ENCODE data around the gene NCR2. TPM values are rescaled to one million over a fixed set of nuclear protein-coding genes. Genes with fewer than 3 reads are reported as not detected.
A peak's percentile ranks its signal among the peaks of the same experiment; 100 is the strongest.

NCR2 gene
- total RNA-seq, 2 donors from 2014 or later: 1.0 TPM; not detected in 1

DNA sequence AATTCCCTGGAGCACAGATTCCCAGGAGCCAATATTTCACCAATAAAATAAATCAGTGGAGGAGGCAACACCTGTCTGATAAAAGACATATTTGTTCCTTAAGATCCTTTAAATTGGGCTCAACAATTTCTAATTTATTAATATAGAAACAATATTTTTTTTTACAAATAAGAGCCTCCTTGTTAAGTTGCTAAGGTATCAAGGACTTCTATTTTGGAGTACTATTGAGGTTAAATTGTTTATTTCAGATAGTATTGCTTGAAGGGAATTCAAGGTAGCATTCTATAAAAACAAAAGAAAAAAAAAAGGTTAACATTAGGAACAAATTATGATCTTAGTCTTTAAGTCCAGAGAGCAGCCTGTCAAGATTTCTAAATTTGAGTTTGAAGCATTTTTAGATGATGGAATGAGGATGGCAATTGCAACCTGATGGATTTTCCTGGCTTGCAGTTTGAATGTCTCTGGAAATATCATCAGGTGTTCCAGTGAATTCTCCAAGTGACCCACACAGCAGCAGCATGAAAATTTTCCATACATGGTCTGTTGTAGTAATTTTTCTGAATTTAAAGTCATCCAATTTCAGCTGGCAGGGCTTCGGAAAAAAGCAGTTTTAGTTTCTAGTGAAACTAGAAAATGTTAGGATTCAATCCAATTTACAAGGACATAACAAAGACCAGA lies 19.3 kb upstream of the NCR2 start:
- no peak for ATAC-seq
- Mint-ChIP-seq H3K4me1 (ENCODE audit: low read depth in 2 of 2) (peaks cover 8 to 13% of the 10 kb centered on the region in 2 donors), H3K9me3 (no peaks in the 10 kb centered on the region), H3K36me3 (no peaks in the 10 kb centered on the region), H3K27me3 (peaks cover 24 to 46% of the 10 kb centered on the region in 2 donors), H3K4me3 (no peak overlapping the region), H3K27ac (no peak overlapping the region)
- DNase-seq (ENCODE audit: low spot score): no peak

GRCh38 chr6:41318261-41318653 lies 17.2 kb upstream of the NCR2 start:
- peak overlapping the region; percentile 47 for H3K4me3 Mint-ChIP-seq

GRCh38 chr6:41318654-41319565 lies 16.5 kb upstream of the NCR2 start:
- H3K27me3 Mint-ChIP-seq: peaks cover 13 to 20% of the 10 kb centered on the region in 2 donors
- DNase-seq (ENCODE audit: low spot score) (peak; percentile 83), ATAC-seq (peak; percentile 96 to 98)
- H3K27ac Mint-ChIP-seq: peak overlapping the region; percentile 75 to 83
- H3K4me3 Mint-ChIP-seq: peak overlapping the region; percentile 78
- H3K36me3 Mint-ChIP-seq: no peaks in the 10 kb centered on the region
- H3K4me1 Mint-ChIP-seq (ENCODE audit: low read depth in 2 of 2): peaks cover 8 to 13% of the 10 kb centered on the region in 2 donors
- no peaks in the 10 kb centered on the region for H3K9me3 Mint-ChIP-seq

More at GRCh38 chr6:41318261-41318653, 17.2 kb upstream of the NCR2 start:
- H3K27ac Mint-ChIP-seq: peak overlapping the region in 1 of 2 donors; percentile 35
- H3K9me3 Mint-ChIP-seq: no peaks in the 10 kb centered on the region
- no peak for ATAC-seq
- H3K36me3 Mint-ChIP-seq: no peaks in the 10 kb centered on the region
- DNase-seq (ENCODE audit: low spot score): no peak
- H3K4me1 Mint-ChIP-seq (ENCODE audit: low read depth in 2 of 2): peaks cover 8 to 13% of the 10 kb centered on the region in 2 donors
- H3K27me3 Mint-ChIP-seq: peaks cover 18 to 26% of the 10 kb centered on the region in 2 donors

DNA sequence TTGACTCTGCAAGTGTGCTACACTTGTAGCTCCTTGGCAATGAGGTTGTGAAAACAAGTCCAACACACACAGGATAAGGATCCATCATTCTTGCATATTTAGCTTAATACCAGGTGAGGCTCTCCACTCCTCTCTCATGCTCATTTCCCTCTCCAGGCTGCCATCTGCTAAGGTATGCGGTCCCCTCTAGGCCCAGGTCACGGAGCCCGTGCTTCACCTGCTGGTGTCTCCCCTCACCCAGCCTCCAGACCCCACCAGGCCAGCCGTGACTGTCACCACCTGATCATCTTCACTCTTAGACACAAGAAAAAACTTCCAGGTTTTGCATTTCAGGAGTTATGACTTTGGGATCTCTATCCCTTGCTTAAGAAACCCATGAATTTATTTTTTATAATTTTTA lies 14.2 kb upstream of the NCR2 start:
- no peaks in the 10 kb centered on the region for H3K9me3 Mint-ChIP-seq
- no peak overlapping the region for H3K4me3 Mint-ChIP-seq
- ATAC-seq (no peak), DNase-seq (ENCODE audit: low spot score) (no peak)
- no peaks in the 10 kb centered on the region for H3K36me3 Mint-ChIP-seq
- H3K27me3 Mint-ChIP-seq: peaks cover 9 to 16% of the 10 kb centered on the region in 2 donors
- H3K4me1 Mint-ChIP-seq (ENCODE audit: low read depth in 2 of 2): peaks cover 8 to 13% of the 10 kb centered on the region in 2 donors
- H3K27ac Mint-ChIP-seq: no peak overlapping the region

DNA sequence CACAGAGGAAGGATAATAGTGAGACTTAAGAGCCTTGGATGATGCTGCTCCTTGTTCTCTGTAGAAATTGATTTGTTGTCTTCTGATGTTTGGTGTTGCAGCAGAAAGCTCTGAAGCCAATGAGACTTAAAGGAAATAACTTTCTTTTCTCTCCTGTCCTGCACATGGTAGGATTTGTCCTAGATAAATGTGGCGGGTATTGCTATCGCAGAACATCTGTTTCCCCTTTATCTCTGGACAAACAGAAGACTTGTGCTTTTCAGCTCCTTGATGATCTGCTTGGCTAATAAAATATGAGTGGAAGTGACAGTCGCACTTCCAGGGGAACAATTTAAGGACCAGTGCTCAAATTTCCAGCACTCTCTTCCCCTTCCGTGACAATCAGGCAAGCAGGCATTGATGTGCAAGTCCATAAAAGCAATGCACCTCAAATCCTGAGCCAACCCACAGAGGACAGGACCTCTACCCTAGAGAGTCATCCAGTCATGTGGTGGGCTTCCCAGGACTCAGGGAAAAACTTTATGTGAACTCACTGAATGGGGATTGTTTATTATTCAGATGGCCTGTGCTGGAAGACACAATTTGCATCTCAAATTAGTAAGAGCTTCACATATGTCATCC lies 9.9 kb upstream of the NCR2 start:
- H3K27me3 Mint-ChIP-seq: peaks cover 7 to 14% of the 10 kb centered on the region in 2 donors
- no peak overlapping the region for H3K4me3 Mint-ChIP-seq
- H3K9me3 Mint-ChIP-seq: no peaks in the 10 kb centered on the region
- ATAC-seq (no peak), DNase-seq (ENCODE audit: low spot score) (no peak)
- H3K36me3 Mint-ChIP-seq: no peaks in the 10 kb centered on the region
- no peak overlapping the region for H3K27ac Mint-ChIP-seq
- H3K4me1 Mint-ChIP-seq (ENCODE audit: low read depth in 2 of 2): peaks cover 0 to 4% of the 10 kb centered on the region in 2 donors

- H3K27me3 Mint-ChIP-seq: peaks cover 7 to 14% of the 10 kb centered on the region in 2 donors
- H3K9me3 Mint-ChIP-seq: no peaks in the 10 kb centered on the region
- no peak for ATAC-seq
- no peak for DNase-seq (ENCODE audit: low spot score)
- H3K27ac Mint-ChIP-seq: no peak overlapping the region
- peaks cover under 1 to 4% of the 10 kb centered on the region in 2 donors for H3K4me1 Mint-ChIP-seq (ENCODE audit: low read depth in 2 of 2)
- no peaks in the 10 kb centered on the region for H3K36me3 Mint-ChIP-seq
- H3K4me3 Mint-ChIP-seq: no peak overlapping the region
Observed at GRCh38 chr6:41326092-41326491, 9.3 kb upstream of the NCR2 start.

- no peak for ATAC-seq
- Mint-ChIP-seq H3K27ac (no peak overlapping the region), H3K9me3 (no peaks in the 10 kb centered on the region), H3K36me3 (no peaks in the 10 kb centered on the region), H3K4me3 (no peak overlapping the region), H3K27me3 (peaks cover 7 to 14% of the 10 kb centered on the region in 2 donors), H3K4me1 (ENCODE audit: low read depth in 2 of 2) (peaks cover 11 to 15% of the 10 kb centered on the region in 2 donors)
- DNase-seq (ENCODE audit: low spot score): no peak
Observed at GRCh38 chr6:41327177-41327576, 8.2 kb upstream of the NCR2 start.

- peaks cover 1 to 2% of the 10 kb centered on the region in 2 donors for H3K27me3 Mint-ChIP-seq
- H3K4me3 Mint-ChIP-seq: peak overlapping the region; percentile 70
- ATAC-seq (no peak), DNase-seq (ENCODE audit: low spot score) (no peak)
- H3K27ac Mint-ChIP-seq: peak overlapping the region; percentile 92 to 98
- no peaks in the 10 kb centered on the region for H3K9me3 Mint-ChIP-seq
- H3K4me1 Mint-ChIP-seq (ENCODE audit: low read depth in 2 of 2): peaks cover 54% of the 10 kb centered on the region in 2 donors
- H3K36me3 Mint-ChIP-seq: no peaks in the 10 kb centered on the region
Observed at GRCh38 chr6:41331401-41332150, 3.8 kb upstream of the NCR2 start.

GRCh38 chr6:41332241-41332640 lies 3.2 kb upstream of the NCR2 start:
- no peaks in the 10 kb centered on the region for H3K9me3 Mint-ChIP-seq
- DNase-seq (ENCODE audit: low spot score): no peak
- ATAC-seq: no peak
- no peaks in the 10 kb centered on the region for H3K27me3 Mint-ChIP-seq
- H3K27ac Mint-ChIP-seq: peak overlapping the region; percentile 92 to 98
- H3K4me1 Mint-ChIP-seq (ENCODE audit: low read depth in 2 of 2): peaks cover 54% of the 10 kb centered on the region in 2 donors
- H3K4me3 Mint-ChIP-seq: peak overlapping the region; percentile 80
- H3K36me3 Mint-ChIP-seq: no peaks in the 10 kb centered on the region

DNA sequence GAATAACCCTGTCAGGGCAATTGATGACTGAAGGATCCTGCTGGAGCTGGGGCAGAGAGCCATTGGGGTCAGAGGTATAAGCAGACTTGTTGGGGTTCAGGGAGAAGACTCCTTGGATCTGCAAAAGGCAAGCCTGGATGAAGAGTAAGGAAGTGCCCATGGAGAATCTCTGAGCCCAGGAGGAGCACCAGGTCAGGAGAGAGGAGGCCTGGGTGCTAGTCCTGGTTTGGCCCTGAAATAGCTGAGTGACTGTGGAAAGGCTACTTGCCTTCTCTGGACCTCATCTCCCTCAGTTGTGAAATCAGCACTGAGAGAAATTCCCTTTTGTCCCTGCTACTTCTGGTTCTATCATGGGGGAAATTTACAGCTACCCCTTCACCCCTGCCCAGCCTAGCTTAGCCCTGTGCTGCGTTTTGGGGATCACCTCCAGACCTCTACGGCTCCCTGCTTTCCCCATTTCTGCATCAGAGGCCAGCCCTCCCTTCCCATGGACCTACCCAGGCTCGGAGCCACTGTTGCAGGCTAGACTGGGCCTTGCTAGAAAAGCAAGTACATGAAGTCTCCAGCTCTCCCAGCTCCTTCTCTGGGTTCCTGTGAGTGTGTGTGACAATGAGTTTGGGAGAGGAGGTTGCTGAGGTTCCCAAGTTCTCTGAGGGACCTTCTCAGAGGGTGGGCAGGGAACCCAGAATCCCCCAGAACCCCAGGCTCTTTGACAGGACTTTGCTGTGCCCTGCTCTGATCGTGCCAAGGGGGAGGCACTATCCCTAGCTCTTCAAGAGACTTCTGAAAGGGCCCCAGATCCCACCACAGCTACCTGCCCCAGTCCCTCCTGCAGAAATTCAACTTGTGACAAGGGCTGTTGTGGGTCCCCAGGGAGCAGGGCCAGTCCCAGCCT lies 2.3 kb upstream of the NCR2 start:
- H3K4me1 Mint-ChIP-seq (ENCODE audit: low read depth in 2 of 2): peaks cover 54% of the 10 kb centered on the region in 2 donors
- DNase-seq (ENCODE audit: low spot score) (peak; percentile 50), ATAC-seq (no peak)
- H3K36me3 Mint-ChIP-seq: no peaks in the 10 kb centered on the region
- peak overlapping the region; percentile 80 for H3K4me3 Mint-ChIP-seq
- no peaks in the 10 kb centered on the region for H3K27me3 Mint-ChIP-seq
- no peaks in the 10 kb centered on the region for H3K9me3 Mint-ChIP-seq
- peak overlapping the region; percentile 92 to 98 for H3K27ac Mint-ChIP-seq

DNA sequence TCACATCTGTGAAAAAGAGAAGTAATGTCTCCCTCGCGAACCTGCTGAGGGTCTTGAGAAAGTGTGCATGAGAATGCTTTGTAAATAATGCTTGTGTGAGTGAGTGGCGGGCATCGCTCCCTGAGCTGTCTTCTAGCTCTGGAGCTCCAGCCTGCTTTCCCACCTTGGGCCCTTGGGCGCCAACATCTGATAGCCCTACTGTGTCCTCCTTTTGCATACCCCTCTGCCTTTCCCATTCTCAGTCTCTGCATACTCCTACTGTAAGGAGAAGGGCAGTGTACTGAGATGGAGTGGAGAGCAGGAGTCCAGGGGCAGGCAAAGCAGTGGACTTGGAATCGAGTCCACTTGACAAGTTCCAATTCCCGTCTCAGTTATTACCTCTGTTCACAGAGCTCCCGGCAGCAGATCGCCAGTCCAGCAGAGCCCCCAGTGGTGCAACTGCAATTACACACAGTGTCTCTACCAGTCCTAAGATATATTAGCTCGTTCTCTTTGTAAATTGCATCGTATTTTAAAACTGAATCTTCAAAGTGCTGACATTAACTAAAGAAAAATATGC lies 847 bp upstream of the NCR2 start:
- H3K4me3 Mint-ChIP-seq: peak overlapping the region; percentile 80
- no peaks in the 10 kb centered on the region for H3K27me3 Mint-ChIP-seq
- no peaks in the 10 kb centered on the region for H3K36me3 Mint-ChIP-seq
- ATAC-seq: no peak
- H3K27ac Mint-ChIP-seq: peak overlapping the region; percentile 92 to 98
- H3K4me1 Mint-ChIP-seq (ENCODE audit: low read depth in 2 of 2): peaks cover 54 to 56% of the 10 kb centered on the region in 2 donors
- peak; percentile 41 for DNase-seq (ENCODE audit: low spot score)
- no peaks in the 10 kb centered on the region for H3K9me3 Mint-ChIP-seq

GRCh38 chr6:41335943-41336342 lies 535 bp downstream of the NCR2 start:
- DNase-seq (ENCODE audit: low spot score) (no peak), ATAC-seq (no peak)

More at GRCh38 chr6:41335943-41336342, 535 bp downstream of the NCR2 start:
- peak overlapping the region; percentile 92 to 98 for H3K27ac Mint-ChIP-seq
- no peaks in the 10 kb centered on the region for H3K9me3 Mint-ChIP-seq
- peaks cover 52 to 54% of the 10 kb centered on the region in 2 donors for H3K4me1 Mint-ChIP-seq (ENCODE audit: low read depth in 2 of 2)
- H3K27me3 Mint-ChIP-seq: no peaks in the 10 kb centered on the region
- no peaks in the 10 kb centered on the region for H3K36me3 Mint-ChIP-seq
- H3K4me3 Mint-ChIP-seq: peak overlapping the region; percentile 30

Measured in natural killer cell treated with Interleukin-12 subunit alpha and Interleukin-12 subunit beta and Interleukin-15 and Interleukin-18, amount 100 ng/mL, for 72 hours (primary cell).